ENCODE results near the gene KLHDC4.

KLHDC4 gene

GRCh38 chr16:87690911-87691685 lies 74.7 kb downstream of the KLHDC4 start:
- no peaks in the 10 kb centered on the region for H3K79me2 ChIP-seq (ENCODE audit: control insufficient read depth, insufficient read depth, low read length, poor library complexity)

DNA sequence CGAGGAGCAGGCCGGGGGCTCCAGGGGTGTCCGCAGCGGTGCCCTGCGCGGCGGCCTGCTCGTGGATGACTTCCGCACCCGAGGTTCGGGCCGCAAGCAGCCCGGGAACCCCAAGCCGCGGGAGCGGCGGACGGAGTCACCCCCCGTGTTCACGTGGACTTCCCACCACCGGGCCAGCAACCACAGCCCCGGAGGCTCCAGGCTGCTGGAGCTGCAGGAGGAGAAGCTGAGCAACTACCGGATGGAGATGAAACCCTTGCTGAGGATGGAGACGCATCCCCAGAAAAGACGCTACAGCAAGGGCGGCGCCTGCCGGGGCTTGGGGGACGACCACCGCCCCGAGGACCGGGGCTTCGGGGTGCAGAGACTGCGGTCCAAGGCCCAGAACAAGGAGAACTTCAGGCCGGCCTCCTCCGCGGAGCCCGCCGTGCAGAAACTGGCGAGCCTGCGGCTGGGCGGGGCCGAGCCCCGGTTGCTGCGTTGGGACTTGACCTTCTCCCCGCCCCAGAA lies 75.8 kb downstream of the KLHDC4 start:
- peaks cover 5 to 9% of the 10 kb centered on the region in 2 experiments for H3K36me3 ChIP-seq (ENCODE audit: control insufficient read depth in 1 of 2, insufficient read depth in 2 of 2, low read length in 2 of 2)
- no peaks in the 10 kb centered on the region for H3K4me1 ChIP-seq (ENCODE audit: control insufficient read depth in 1 of 2, insufficient read depth in 2 of 2, low read length in 2 of 2)
- no peak for DNase-seq
- no peaks in the 10 kb centered on the region for H3K27me3 ChIP-seq (ENCODE audit: insufficient read depth, low read length)
- no peak overlapping the region for H2BK12ac ChIP-seq (ENCODE audit: low read length)
- H3K79me2 ChIP-seq (ENCODE audit: control insufficient read depth, insufficient read depth, low read length, poor library complexity) = no peaks in the 10 kb centered on the region
- H3K79me1 ChIP-seq (ENCODE audit: low read length) = no peaks in the 10 kb centered on the region
- H2AK5ac ChIP-seq (ENCODE audit: low read length) = no peak overlapping the region
- no peak overlapping the region for H2AFZ ChIP-seq (ENCODE audit: insufficient read depth, low read length, poor library complexity)
- no peak overlapping the region for H3K4me3 ChIP-seq (ENCODE audit: low read depth, low read length)
- H4K91ac ChIP-seq (ENCODE audit: low read depth, low read length) = no peak overlapping the region
- H2BK120ac ChIP-seq (ENCODE audit: insufficient read depth, low read length, poor library complexity) = no peak overlapping the region
- H3K4me2 ChIP-seq (ENCODE audit: low read length) = no peak overlapping the region
- no peak overlapping the region for H4K8ac ChIP-seq (ENCODE audit: low read depth, low read length)
- WGBS (ENCODE audit: extremely low coverage, insufficient coverage, insufficient read length) = no CpG with 5 or more reads among the region's 46 CpGs
- H3K9ac ChIP-seq (ENCODE audit: low read length) = no peak overlapping the region
- no peak overlapping the region for H3K27ac ChIP-seq (ENCODE audit: low read depth, low read length)
- H3K18ac ChIP-seq (ENCODE audit: low read length) = no peak overlapping the region
- H3K23ac ChIP-seq (ENCODE audit: low read length) = no peak overlapping the region
- H3K4ac ChIP-seq (ENCODE audit: low read depth, low read length) = no peak overlapping the region
- H3K14ac ChIP-seq (ENCODE audit: low read length) = no peak overlapping the region
- peaks cover 1% of the 10 kb centered on the region for H3K9me3 ChIP-seq (ENCODE audit: insufficient read depth, low read depth, low read length)
- H4K12ac ChIP-seq (ENCODE audit: low read depth, low read length) = no peak overlapping the region
- no peak overlapping the region for H2BK5ac ChIP-seq (ENCODE audit: low read depth, low read length, poor library complexity)

More at GRCh38 chr16:87690911-87691685, 74.7 kb downstream of the KLHDC4 start:
- no peak overlapping the region for H2BK120ac ChIP-seq (ENCODE audit: insufficient read depth, low read length, poor library complexity)
- DNase-seq = no peak
- H3K27me3 ChIP-seq (ENCODE audit: insufficient read depth, low read length) = no peaks in the 10 kb centered on the region
- H3K4me2 ChIP-seq (ENCODE audit: low read length) = no peak overlapping the region
- H4K91ac ChIP-seq (ENCODE audit: low read depth, low read length) = no peak overlapping the region
- no peak overlapping the region for H3K4ac ChIP-seq (ENCODE audit: low read depth, low read length)
- peaks cover 1% of the 10 kb centered on the region for H3K9me3 ChIP-seq (ENCODE audit: insufficient read depth, low read depth, low read length)
- no peak overlapping the region for H4K12ac ChIP-seq (ENCODE audit: low read depth, low read length)
- H3K36me3 ChIP-seq (ENCODE audit: control insufficient read depth in 1 of 2, insufficient read depth in 2 of 2, low read length in 2 of 2) = peaks cover 15 to 18% of the 10 kb centered on the region in 2 experiments
- H2BK12ac ChIP-seq (ENCODE audit: low read length) = no peak overlapping the region
- H3K23ac ChIP-seq (ENCODE audit: low read length) = no peak overlapping the region
- H2BK5ac ChIP-seq (ENCODE audit: low read depth, low read length, poor library complexity) = no peak overlapping the region
- WGBS (ENCODE audit: extremely low coverage, insufficient coverage, insufficient read length) = no CpG with 5 or more reads among the region's 33 CpGs
- H3K4me1 ChIP-seq (ENCODE audit: control insufficient read depth in 1 of 2, insufficient read depth in 2 of 2, low read length in 2 of 2) = no peaks in the 10 kb centered on the region
- no peak overlapping the region for H4K8ac ChIP-seq (ENCODE audit: low read depth, low read length)
- H2AK5ac ChIP-seq (ENCODE audit: low read length) = no peak overlapping the region
- no peak overlapping the region for H3K4me3 ChIP-seq (ENCODE audit: low read depth, low read length)
- no peak overlapping the region for H3K9ac ChIP-seq (ENCODE audit: low read length)
- no peak overlapping the region for H3K14ac ChIP-seq (ENCODE audit: low read length)
- no peak overlapping the region for H3K18ac ChIP-seq (ENCODE audit: low read length)
- H3K27ac ChIP-seq (ENCODE audit: low read depth, low read length) = no peak overlapping the region
- no peak overlapping the region for H2AFZ ChIP-seq (ENCODE audit: insufficient read depth, low read length, poor library complexity)
- H3K79me1 ChIP-seq (ENCODE audit: low read length) = no peaks in the 10 kb centered on the region

DNA sequence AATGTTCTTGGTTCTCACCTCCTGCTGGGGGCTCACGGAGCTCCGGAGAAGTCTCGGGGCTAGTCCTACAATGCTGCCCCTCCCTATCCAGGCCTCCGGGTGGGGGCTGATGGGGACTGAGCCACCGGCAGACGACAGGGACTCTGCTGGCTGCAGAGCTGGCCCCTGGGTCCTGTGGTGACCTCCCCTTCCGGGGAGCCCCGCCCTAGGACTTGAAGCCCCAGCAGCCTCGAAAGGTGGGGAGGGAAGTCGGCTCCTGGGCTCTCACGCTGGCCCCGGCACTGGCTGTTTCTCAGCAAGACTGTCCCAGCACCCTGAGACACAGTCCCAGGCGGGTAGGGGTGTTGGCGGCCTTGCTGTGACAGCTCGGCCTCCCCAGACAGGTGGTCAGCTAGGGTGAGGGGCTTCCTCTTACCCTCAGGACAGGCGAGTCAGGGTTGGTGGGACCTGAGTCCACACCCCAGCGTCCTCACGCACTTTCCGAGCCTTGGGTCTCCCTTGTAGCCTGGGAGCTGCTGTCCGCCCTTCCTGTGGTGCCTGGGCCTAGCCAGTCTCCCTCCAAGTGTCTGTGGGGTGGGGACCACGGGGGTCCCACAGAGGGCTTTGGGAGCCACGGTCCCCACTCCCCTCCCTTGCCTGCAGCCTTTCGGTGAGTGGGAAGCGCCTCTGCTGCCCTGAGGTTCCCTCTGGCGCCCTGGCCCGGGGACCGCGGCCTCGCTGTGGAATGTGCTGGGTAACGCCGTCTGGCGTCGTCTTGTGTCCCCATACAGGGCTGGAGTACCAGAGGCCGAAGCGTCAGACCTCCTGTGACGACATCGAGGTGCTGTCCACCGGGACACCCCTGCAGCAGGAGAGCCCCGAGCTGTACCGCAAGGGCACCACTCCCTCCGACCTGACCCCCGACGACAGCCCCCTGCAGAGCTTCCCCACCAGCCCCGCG lies 76.6 kb downstream of the KLHDC4 start:
- no peak overlapping the region for H3K23ac ChIP-seq (ENCODE audit: low read length)
- H2BK5ac ChIP-seq (ENCODE audit: low read depth, low read length, poor library complexity) = no peak overlapping the region
- peaks cover 2 to 7% of the 10 kb centered on the region in 2 experiments for H3K36me3 ChIP-seq (ENCODE audit: control insufficient read depth in 1 of 2, insufficient read depth in 2 of 2, low read length in 2 of 2)
- no peaks in the 10 kb centered on the region for H3K79me1 ChIP-seq (ENCODE audit: low read length)
- no peak overlapping the region for H2BK120ac ChIP-seq (ENCODE audit: insufficient read depth, low read length, poor library complexity)
- no peaks in the 10 kb centered on the region for H3K79me2 ChIP-seq (ENCODE audit: control insufficient read depth, insufficient read depth, low read length, poor library complexity)
- no peaks in the 10 kb centered on the region for H3K27me3 ChIP-seq (ENCODE audit: insufficient read depth, low read length)
- no peak overlapping the region for H3K14ac ChIP-seq (ENCODE audit: low read length)
- peaks cover 1% of the 10 kb centered on the region for H3K9me3 ChIP-seq (ENCODE audit: insufficient read depth, low read depth, low read length)
- H4K91ac ChIP-seq (ENCODE audit: low read depth, low read length) = no peak overlapping the region
- no peak overlapping the region for H3K4me2 ChIP-seq (ENCODE audit: low read length)
- H2BK12ac ChIP-seq (ENCODE audit: low read length) = no peak overlapping the region
- H3K4me1 ChIP-seq (ENCODE audit: control insufficient read depth in 1 of 2, insufficient read depth in 2 of 2, low read length in 2 of 2) = no peaks in the 10 kb centered on the region
- H3K18ac ChIP-seq (ENCODE audit: low read length) = no peak overlapping the region
- H3K4me3 ChIP-seq (ENCODE audit: low read depth, low read length) = no peak overlapping the region
- H2AK5ac ChIP-seq (ENCODE audit: low read length) = no peak overlapping the region
- no peak overlapping the region for H4K12ac ChIP-seq (ENCODE audit: low read depth, low read length)
- H4K8ac ChIP-seq (ENCODE audit: low read depth, low read length) = no peak overlapping the region
- no peak overlapping the region for H3K9ac ChIP-seq (ENCODE audit: low read length)
- H3K27ac ChIP-seq (ENCODE audit: low read depth, low read length) = no peak overlapping the region
- no CpG with 5 or more reads among the region's 45 CpGs for WGBS (ENCODE audit: extremely low coverage, insufficient coverage, insufficient read length)
- H3K4ac ChIP-seq (ENCODE audit: low read depth, low read length) = no peak overlapping the region
- DNase-seq = no peak
- no peak overlapping the region for H2AFZ ChIP-seq (ENCODE audit: insufficient read depth, low read length, poor library complexity)

DNA sequence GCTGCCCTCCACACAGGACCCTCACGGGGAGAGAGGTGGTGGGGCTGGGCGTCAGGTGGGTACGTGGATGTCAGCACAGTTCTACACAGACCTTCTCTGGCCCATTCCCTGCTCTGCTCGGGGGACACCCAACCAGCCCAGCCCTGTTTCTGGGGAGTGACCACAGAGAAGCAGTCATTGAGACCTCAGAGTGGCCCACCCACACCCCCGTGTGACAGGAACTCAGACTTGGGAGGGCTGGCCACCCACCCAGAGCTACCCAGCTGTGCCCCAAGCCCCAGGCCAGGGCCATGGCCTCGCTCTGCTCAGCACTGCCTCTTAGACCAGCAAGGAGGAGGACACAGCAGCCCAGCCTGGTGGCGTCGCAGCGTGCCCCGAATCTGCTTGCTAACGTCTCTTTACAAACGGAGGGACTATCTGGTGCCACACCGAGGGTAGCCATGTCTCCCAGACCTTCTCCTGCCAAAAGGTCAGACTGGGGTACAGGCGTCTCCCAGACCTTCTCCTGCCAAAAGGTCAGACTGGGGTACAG lies 77.7 kb downstream of the KLHDC4 start:
- peaks cover 1% of the 10 kb centered on the region for H3K9me3 ChIP-seq (ENCODE audit: insufficient read depth, low read depth, low read length)
- H2AFZ ChIP-seq (ENCODE audit: insufficient read depth, low read length, poor library complexity) = no peak overlapping the region
- no peak overlapping the region for H4K8ac ChIP-seq (ENCODE audit: low read depth, low read length)
- no peaks in the 10 kb centered on the region for H3K79me1 ChIP-seq (ENCODE audit: low read length)
- no peak overlapping the region for H2AK5ac ChIP-seq (ENCODE audit: low read length)
- H3K4me1 ChIP-seq (ENCODE audit: control insufficient read depth in 1 of 2, insufficient read depth in 2 of 2, low read length in 2 of 2) = no peaks in the 10 kb centered on the region
- H3K4ac ChIP-seq (ENCODE audit: low read depth, low read length) = no peak overlapping the region
- H3K36me3 ChIP-seq (ENCODE audit: control insufficient read depth in 1 of 2, insufficient read depth in 2 of 2, low read length in 2 of 2) = no peaks in the 10 kb centered on the region
- no peak overlapping the region for H3K27ac ChIP-seq (ENCODE audit: low read depth, low read length)
- no peak overlapping the region for H2BK120ac ChIP-seq (ENCODE audit: insufficient read depth, low read length, poor library complexity)
- no CpG with 5 or more reads among the region's 14 CpGs for WGBS (ENCODE audit: extremely low coverage, insufficient coverage, insufficient read length)
- H3K27me3 ChIP-seq (ENCODE audit: insufficient read depth, low read length) = no peaks in the 10 kb centered on the region
- no peak overlapping the region for H2BK5ac ChIP-seq (ENCODE audit: low read depth, low read length, poor library complexity)
- no peak overlapping the region for H4K12ac ChIP-seq (ENCODE audit: low read depth, low read length)
- H3K18ac ChIP-seq (ENCODE audit: low read length) = no peak overlapping the region
- no peaks in the 10 kb centered on the region for H3K79me2 ChIP-seq (ENCODE audit: control insufficient read depth, insufficient read depth, low read length, poor library complexity)
- H3K4me2 ChIP-seq (ENCODE audit: low read length) = no peak overlapping the region
- H2BK12ac ChIP-seq (ENCODE audit: low read length) = no peak overlapping the region
- no peak overlapping the region for H3K23ac ChIP-seq (ENCODE audit: low read length)
- H3K14ac ChIP-seq (ENCODE audit: low read length) = no peak overlapping the region
- H3K9ac ChIP-seq (ENCODE audit: low read length) = no peak overlapping the region
- no peak overlapping the region for H3K4me3 ChIP-seq (ENCODE audit: low read depth, low read length)
- H4K91ac ChIP-seq (ENCODE audit: low read depth, low read length) = no peak overlapping the region
- no peak for DNase-seq

Measured in trophoblast cell (in vitro differentiated cells and primary cell).